HepG2 (cell line): ENCODE results near the gene KISS1R. TPM values are rescaled to one million over a fixed set of nuclear protein-coding genes. Genes with fewer than 3 reads are reported as not detected.

ENCODE experiments used
- HIVEP1 ChIP-seq: sonication (generic); formaldehyde crosslinking; IDR thresholded peaks from 2 replicates; pipeline ENCODE4 v1.4.0; 2020; ENCODE audit warnings: mild to moderate bottlenecking, missing genetic modification reagents
- HNF4A ChIP-seq: sonication (generic); formaldehyde crosslinking; IDR thresholded peaks from 2 replicates; pipeline ENCODE4 v1.4.0; 2020; ENCODE audit warnings: missing genetic modification reagents
- NFAT5 ChIP-seq: sonication (generic); formaldehyde crosslinking; IDR thresholded peaks from 2 replicates; pipeline ENCODE4 v1.4.0; 2020; ENCODE audit warnings: missing genetic modification reagents
- RFX3 ChIP-seq: IDR thresholded peaks from 2 replicates; pipeline ENCODE4 v1.6.1; 2016; ENCODE audit warnings: missing biosample characterization, missing genetic modification reagents
- ZC3H13 ChIP-seq: sonication (generic); formaldehyde crosslinking; IDR thresholded peaks from 2 replicates; pipeline ENCODE4 v1.8.1; 2023; ENCODE audit warnings: mild to moderate bottlenecking, missing genetic modification reagents, moderate library complexity
- ZMYM4 ChIP-seq: sonication (generic); formaldehyde crosslinking; IDR thresholded peaks from 2 replicates; pipeline ENCODE4 v1.8.1; 2023; ENCODE audit warnings: mild to moderate bottlenecking, missing genetic modification reagents
- ZNF142 ChIP-seq: sonication (generic); formaldehyde crosslinking; IDR thresholded peaks from 2 replicates; pipeline ENCODE4 v1.4.0; 2020; ENCODE audit warnings: missing genetic modification reagents
- ZNF230 ChIP-seq: sonication (generic); formaldehyde crosslinking; IDR thresholded peaks from 2 replicates; pipeline ENCODE4 v1.4.0; 2020; ENCODE audit warnings: mild to moderate bottlenecking, missing genetic modification reagents
- ZNF292 ChIP-seq: sonication (generic); formaldehyde crosslinking; IDR thresholded peaks from 2 replicates; pipeline ENCODE4 v1.8.1; 2022; ENCODE audit warnings: mild to moderate bottlenecking, low read depth, missing genetic modification reagents, borderline replicate concordance
- ZNF337 ChIP-seq: sonication (generic); formaldehyde crosslinking; IDR thresholded peaks from 2 replicates; pipeline ENCODE4 v1.5.1; 2020; ENCODE audit warnings: missing genetic modification reagents, low read depth, mild to moderate bottlenecking, borderline replicate concordance
- ZNF460 ChIP-seq: sonication (generic); formaldehyde crosslinking; IDR thresholded peaks from 2 replicates; pipeline ENCODE4 v1.5.1; 2020; ENCODE audit warnings: missing genetic modification reagents, mild to moderate bottlenecking, borderline replicate concordance
- ZNF652 ChIP-seq: IDR thresholded peaks from 2 replicates; pipeline ENCODE4 v1.6.1; 2016; ENCODE audit warnings: low read depth, borderline replicate concordance
- ZNF772 ChIP-seq: sonication (generic); formaldehyde crosslinking; IDR thresholded peaks from 2 replicates; pipeline ENCODE4 v1.5.0; 2020; ENCODE audit warnings: mild to moderate bottlenecking, missing genetic modification reagents
- ZSCAN29 ChIP-seq: sonication (generic); formaldehyde crosslinking; conservative IDR thresholded peaks from 2 replicates; pipeline ENCODE4 v1.4.0; 2020; ENCODE audit warnings: mild to moderate bottlenecking, missing genetic modification reagents
- polyA plus RNA-seq, 8 experiments: library from polyadenylated mRNA; depleted of rRNA in 3 of 8; stranded (reverse) in 7 of 8; unstranded in 1 of 8; fragments of >200 nt; fragmentation: Illumina TruSeq in 4 of 8; extraction: Trizol in 4 of 8; gene quantifications; 2 replicates each; pipeline versions ENCODE4 v1.2.1 to v1.2.3, GENCODE V29; 2011 to 2016; ENCODE audit warnings: low read depth in 4 of 8, missing spikeins in 1 of 8, mixed read lengths in 1 of 8; ENCODE audit not compliant: insufficient read depth in 1 of 8
- total RNA-seq, 5 experiments: library from RNA; depleted of rRNA; stranded (reverse); fragments of >200 nt; fragmentation: Illumina TruSeq; extraction: Trizol; gene quantifications; 2 replicates each; pipeline ENCODE4 v1.2.3, GENCODE V29; 2016; ENCODE audit warnings: low read depth in 1 of 5
- TF ChIP-seq, protein P1 (sequence below), 2 experiments: sonication (generic) in 1 of 2; formaldehyde crosslinking in 1 of 2; IDR thresholded peaks; 2 replicates each; pipeline versions ENCODE4 v1.5.1 to v1.6.1; 2011 to 2020; ENCODE audit warnings: borderline replicate concordance in 1 of 2, low read depth in 1 of 2, low read length in 1 of 2, mild to moderate bottlenecking in 1 of 2, missing genetic modification reagents in 1 of 2, moderate library complexity in 1 of 2

KISS1R gene
- total and polyA plus RNA-seq, 2 of the 13 experiments (the other 11 are each of a cell fraction or from before 2014, with no cell fraction given), result 1.1 to 10.2 TPM

GRCh38 chr19:917323-918151 lies at the start of gene KISS1R (continued):
- TF ChIP-seq NFAT5 (CRISPR knock-in tag) (peak; percentile 51; the same call in 1 of the 2 replicates), ZNF460 (CRISPR knock-in tag) (no peak), ZNF230 (no peak), ZSCAN29 (no peak), HNF4A (CRISPR knock-in tag) (peak; percentile 74), ZNF772 (CRISPR knock-in tag) (peak; percentile 48; the same call in 1 of the 2 replicates), ZMYM4 (no peak; the same call in 1 of the 2 replicates), ZC3H13 (CRISPR knock-in tag) (peak; percentile 78; the same call in 1 of the 2 replicates), ZNF142 (CRISPR knock-in tag) (peak; percentile 95), ZNF652 (CRISPR knock-in tag) (no peak), RFX3 (CRISPR knock-in tag) (no peak), ZNF337 (no peak), ZNF292 (no peak), HIVEP1 (peak; percentile 72)
- TF ChIP-seq, protein P1, sequence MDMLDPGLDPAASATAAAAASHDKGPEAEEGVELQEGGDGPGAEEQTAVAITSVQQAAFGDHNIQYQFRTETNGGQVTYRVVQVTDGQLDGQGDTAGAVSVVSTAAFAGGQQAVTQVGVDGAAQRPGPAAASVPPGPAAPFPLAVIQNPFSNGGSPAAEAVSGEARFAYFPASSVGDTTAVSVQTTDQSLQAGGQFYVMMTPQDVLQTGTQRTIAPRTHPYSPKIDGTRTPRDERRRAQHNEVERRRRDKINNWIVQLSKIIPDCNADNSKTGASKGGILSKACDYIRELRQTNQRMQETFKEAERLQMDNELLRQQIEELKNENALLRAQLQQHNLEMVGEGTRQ (IDR thresholded peaks at IDR 0.05; ENCODE audit: low read depth, low read length), result no peak
- TF ChIP-seq, protein P1 (CRISPR knock-in tag; IDR thresholded peaks at IDR 0.05; ENCODE audit: borderline replicate concordance), result no peak; the same call in 1 of the 2 replicates
